ENCODE results near the gene CENPB. TPM values are rescaled to one million over a fixed set of nuclear protein-coding genes. Genes with fewer than 3 reads are reported as not detected.

CENPB gene
- total RNA-seq, 2 experiments from 2014 or later: 25.1 to 25.3 TPM

DNA sequence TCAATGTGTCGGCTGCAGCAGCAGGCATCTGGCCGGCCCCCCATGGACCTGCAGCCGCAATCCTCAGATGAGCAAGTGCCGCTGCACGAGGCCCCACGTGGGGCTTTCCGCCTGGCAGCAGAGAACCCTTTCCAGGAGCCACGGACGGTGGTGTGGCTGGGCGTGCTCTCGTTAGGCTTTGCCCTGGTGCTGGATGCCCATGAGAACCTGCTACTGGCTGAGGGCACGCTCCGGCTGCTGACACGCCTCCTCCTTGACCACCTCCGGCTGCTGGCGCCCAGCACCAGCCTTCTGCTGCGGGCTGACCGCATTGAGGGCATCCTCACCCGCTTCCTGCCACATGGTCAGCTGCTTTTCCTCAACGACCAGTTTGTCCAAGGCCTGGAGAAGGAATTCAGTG, 37.3 kb upstream of the CENPB start:
- CTCF ChIA-PET: no interaction called here
- no peak overlapping the region for H3K4me3 ChIP-seq (ENCODE audit: low read length)
- Mint-ChIP-seq H3K9me3 (no peaks in the 10 kb centered on the region), H3K36me3 (ENCODE audit: low read depth) (peaks cover 54% of the 10 kb centered on the region), H3K27ac (no peak overlapping the region), H3K4me1 (ENCODE audit: low read depth) (peaks cover 23% of the 10 kb centered on the region), H3K27me3 (no peaks in the 10 kb centered on the region), H3K4me3 (no peak overlapping the region)
- no peaks in the 10 kb centered on the region for H3K27me3 ChIP-seq (ENCODE audit: control insufficient read depth in 1 of 2, insufficient read depth in 2 of 2, low read length in 2 of 2)
- POLR2A ChIA-PET: no interaction called here
- peaks cover 21% of the 10 kb centered on the region for H3K4me1 ChIP-seq (ENCODE audit: insufficient read depth, low read length)
- H3K36me3 ChIP-seq (ENCODE audit: insufficient read depth, low read length): peaks cover 44% of the 10 kb centered on the region
- TF ChIP-seq, protein P1, sequence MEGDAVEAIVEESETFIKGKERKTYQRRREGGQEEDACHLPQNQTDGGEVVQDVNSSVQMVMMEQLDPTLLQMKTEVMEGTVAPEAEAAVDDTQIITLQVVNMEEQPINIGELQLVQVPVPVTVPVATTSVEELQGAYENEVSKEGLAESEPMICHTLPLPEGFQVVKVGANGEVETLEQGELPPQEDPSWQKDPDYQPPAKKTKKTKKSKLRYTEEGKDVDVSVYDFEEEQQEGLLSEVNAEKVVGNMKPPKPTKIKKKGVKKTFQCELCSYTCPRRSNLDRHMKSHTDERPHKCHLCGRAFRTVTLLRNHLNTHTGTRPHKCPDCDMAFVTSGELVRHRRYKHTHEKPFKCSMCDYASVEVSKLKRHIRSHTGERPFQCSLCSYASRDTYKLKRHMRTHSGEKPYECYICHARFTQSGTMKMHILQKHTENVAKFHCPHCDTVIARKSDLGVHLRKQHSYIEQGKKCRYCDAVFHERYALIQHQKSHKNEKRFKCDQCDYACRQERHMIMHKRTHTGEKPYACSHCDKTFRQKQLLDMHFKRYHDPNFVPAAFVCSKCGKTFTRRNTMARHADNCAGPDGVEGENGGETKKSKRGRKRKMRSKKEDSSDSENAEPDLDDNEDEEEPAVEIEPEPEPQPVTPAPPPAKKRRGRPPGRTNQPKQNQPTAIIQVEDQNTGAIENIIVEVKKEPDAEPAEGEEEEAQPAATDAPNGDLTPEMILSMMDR (IDR thresholded peaks at IDR 0.05): no peak
- DNase-seq (peak in 1 of 14 experiments; percentile 16), ATAC-seq (ENCODE audit: poor library complexity) (no peak)
- H3K27ac ChIP-seq (ENCODE audit: low read depth in 1 of 2, low read length in 2 of 2): no peak overlapping the region
- intact Hi-C loops (cut with DNase I, micrococcal nuclease): loop anchor here (5.0 kb wide), 1 partner anchor 33 kb away; no protein-coding TSS in a partner anchor
- no peaks in the 10 kb centered on the region for H3K9me3 ChIP-seq (ENCODE audit: control insufficient read depth in 1 of 2, insufficient read depth in 1 of 2, low read length in 2 of 2)

DNA sequence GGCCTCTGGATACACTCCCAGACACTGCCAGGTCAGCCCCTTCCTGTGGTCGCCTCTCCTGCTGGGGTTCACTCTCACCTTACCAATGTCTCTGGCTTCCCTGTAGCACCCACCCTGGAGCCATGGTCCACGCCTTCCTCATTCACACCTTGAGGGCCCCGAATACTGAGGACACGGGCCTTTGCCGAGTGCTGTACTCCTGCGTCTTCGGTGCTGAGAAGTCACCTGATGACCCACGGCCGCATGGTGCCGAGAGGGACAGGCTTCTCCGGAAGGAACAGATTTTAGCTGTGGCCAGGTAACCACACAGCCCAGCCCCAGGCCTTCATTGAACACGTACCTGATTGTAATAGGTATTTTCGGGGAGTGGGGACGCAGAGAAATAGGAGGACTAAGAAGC, 35.5 kb upstream of the CENPB start:
- Mint-ChIP-seq H3K4me1 (ENCODE audit: low read depth) (peaks cover 32% of the 10 kb centered on the region), H3K9me3 (no peaks in the 10 kb centered on the region), H3K36me3 (ENCODE audit: low read depth) (peaks cover 47% of the 10 kb centered on the region), H3K27me3 (no peaks in the 10 kb centered on the region), H3K4me3 (peak overlapping the region; percentile 94), H3K27ac (peak overlapping the region; percentile 99)
- ATAC-seq (ENCODE audit: poor library complexity): no peak
- Histone ChIP-seq H3K36me3 (ENCODE audit: insufficient read depth, low read length) (peaks cover 40% of the 10 kb centered on the region), H3K9me3 (ENCODE audit: control insufficient read depth in 1 of 2, insufficient read depth in 1 of 2, low read length in 2 of 2) (no peaks in the 10 kb centered on the region), H3K4me3 (ENCODE audit: low read length) (no peak overlapping the region), H3K27ac (ENCODE audit: low read depth in 1 of 2, low read length in 2 of 2) (no peak overlapping the region), H3K4me1 (ENCODE audit: insufficient read depth, low read length) (peaks cover 38% of the 10 kb centered on the region), H3K27me3 (ENCODE audit: control insufficient read depth in 1 of 2, insufficient read depth in 2 of 2, low read length in 2 of 2) (no peaks in the 10 kb centered on the region)
- peak in 1 of 14 experiments; percentile 16 for DNase-seq
- TF ChIP-seq, protein P1 (IDR thresholded peaks at IDR 0.05): no peak
- intact Hi-C loops (cut with DNase I, micrococcal nuclease): loop anchor here (2.0 to 5.0 kb wide), 3 partner anchors 35 to 69 kb away; partner anchors contain the start of gene PANK2 (in 1 of the 2)
- CTCF ChIA-PET: interaction anchor here (1.1 to 4.2 kb wide), 4 partner anchors 26 to 54 kb away, joined by 3 to 59 read pairs (median 21); partner anchors contain the start of genes CDC25B and CENPB
- POLR2A ChIA-PET: interaction anchor here (4.5 kb wide), 1 partner anchor 35 kb away, joined by 75 read pairs; the partner anchor contains the start of gene CENPB

DNA sequence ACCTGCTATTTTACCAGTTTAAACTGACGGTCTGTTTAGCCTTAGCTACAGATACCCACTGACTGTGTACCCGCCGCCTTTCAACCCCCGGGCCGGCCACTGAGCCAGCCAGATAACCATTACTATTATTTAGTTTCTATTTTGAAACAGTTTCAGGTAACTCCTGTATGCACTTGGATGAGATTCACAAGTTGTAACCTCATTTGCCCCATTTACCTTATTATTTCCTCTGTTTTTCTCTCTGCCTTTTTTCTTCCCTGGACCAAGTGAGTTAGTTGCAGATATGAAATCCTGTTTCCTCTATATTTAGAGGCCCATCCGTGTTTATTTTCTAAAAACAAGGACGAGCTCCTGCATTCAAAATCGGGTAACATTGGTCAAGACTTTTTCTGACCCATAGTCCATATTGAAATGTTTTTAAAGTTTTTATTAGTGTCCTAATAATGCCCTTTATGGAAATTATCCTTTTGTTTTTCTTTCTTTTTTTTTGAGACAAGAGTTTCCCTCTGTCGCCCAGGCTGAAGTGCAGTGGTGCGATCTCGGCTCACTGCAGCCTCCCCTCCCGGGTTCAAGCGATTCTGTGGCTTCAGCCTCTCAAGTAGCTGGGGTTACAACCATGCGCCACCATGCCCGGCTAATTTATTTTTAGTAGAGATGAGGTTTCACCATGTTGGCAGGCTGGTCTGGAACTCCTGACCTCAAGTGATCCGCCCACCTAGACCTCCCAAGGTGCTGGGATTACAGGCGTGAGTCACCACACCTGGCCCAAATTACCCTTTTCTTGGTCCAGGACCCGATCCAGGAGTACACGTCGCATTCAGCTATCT, 34.6 kb upstream of the CENPB start:
- peak overlapping the region; percentile 99 for H3K27ac Mint-ChIP-seq
- peaks cover 40% of the 10 kb centered on the region for H3K4me1 Mint-ChIP-seq (ENCODE audit: low read depth)
- peaks cover 44% of the 10 kb centered on the region for H3K36me3 Mint-ChIP-seq (ENCODE audit: low read depth)
- Histone ChIP-seq H3K36me3 (ENCODE audit: insufficient read depth, low read length) (peaks cover 35% of the 10 kb centered on the region), H3K4me3 (ENCODE audit: low read length) (peak overlapping the region; percentile 92), H3K9me3 (ENCODE audit: control insufficient read depth in 1 of 2, insufficient read depth in 1 of 2, low read length in 2 of 2) (no peaks in the 10 kb centered on the region), H3K27ac (ENCODE audit: low read depth in 1 of 2, low read length in 2 of 2) (peak overlapping the region; percentile 93 to 99), H3K27me3 (ENCODE audit: control insufficient read depth in 1 of 2, insufficient read depth in 2 of 2, low read length in 2 of 2) (no peaks in the 10 kb centered on the region), H3K4me1 (ENCODE audit: insufficient read depth, low read length) (peaks cover 46% of the 10 kb centered on the region)
- H3K27me3 Mint-ChIP-seq: no peaks in the 10 kb centered on the region
- POLR2A ChIA-PET: interaction anchor here (1.1 to 4.5 kb wide), 14 partner anchors 10 to 264 kb away, joined by 3 to 75 read pairs (median 11); partner anchors contain the start of genes ADISSP, CDC25B, CENPB and SPEF1
- CTCF ChIA-PET: interaction anchor here (0.6 to 4.2 kb wide), 20 partner anchors 9 to 264 kb away, joined by 3 to 59 read pairs (median 5); partner anchors contain the start of genes CDC25B, CENPB and SPEF1
- DNase-seq (peak in 1 of 14 experiments; percentile 18), ATAC-seq (ENCODE audit: poor library complexity) (no peak)
- peak overlapping the region; percentile 94 for H3K4me3 Mint-ChIP-seq
- intact Hi-C loops (cut with DNase I, micrococcal nuclease): loop anchor here (1.0 to 5.0 kb wide), 7 partner anchors 10 to 68 kb away; partner anchors contain the start of genes CENPB (in 1 of the 2) and PANK2 (in 1 of the 2)
- no peaks in the 10 kb centered on the region for H3K9me3 Mint-ChIP-seq
- TF ChIP-seq, protein P1 (IDR thresholded peaks at IDR 0.05): no peak
